GM23338 (cell line): ENCODE results near the gene METTL13. TPM values are rescaled to one million over a fixed set of nuclear protein-coding genes. Genes with fewer than 3 reads are reported as not detected.

Source experiments
- ATAC-seq: fragments of 200-7000 bp; cut with Tn5 transposase; 3 replicates; pipeline ENCODE4 v1.9.1; 2020
- DNase-seq: peaks from one replicate; pipeline ENCODE4 v3.0.0-alpha.2; 2015; ENCODE audit warnings: low spot score
- H2AFZ ChIP-seq: fragments of 200-600 bp; sonication (generic); 2 replicates; pipeline ENCODE4 v1.8.0; 2016; ENCODE audit warnings: antibody characterized with exemption, mild to moderate bottlenecking, moderate library complexity
- H3F3A ChIP-seq: fragments of 200-600 bp; sonication (generic); replicated peaks from 2 replicates; pipeline ENCODE4 v1.8.0; 2017; ENCODE audit warnings: antibody characterized with exemption, mixed run types, low read depth
- H3K27ac ChIP-seq: fragments of 200-600 bp; sonication (generic); 2 replicates; pipeline ENCODE4 v1.6.1; 2016; ENCODE audit warnings: low read depth
- H3K27me3 ChIP-seq: fragments of 200-600 bp; sonication (generic); 2 replicates; pipeline ENCODE4 v1.8.0; 2016; ENCODE audit warnings: mild to moderate bottlenecking, mixed run types, moderate library complexity; ENCODE audit not compliant: insufficient read depth
- H3K36me3 ChIP-seq: fragments of 200-600 bp; sonication (generic); 2 replicates; pipeline ENCODE4 v1.8.0; 2016; ENCODE audit warnings: mild to moderate bottlenecking; ENCODE audit not compliant: insufficient read depth
- H3K4me1 ChIP-seq: fragments of 200-600 bp; sonication (generic); 2 replicates; pipeline ENCODE4 v1.8.0; 2016; ENCODE audit warnings: mild to moderate bottlenecking, moderate library complexity; ENCODE audit not compliant: insufficient read depth
- H3K4me2 ChIP-seq: fragments of 200-600 bp; sonication (generic); 2 replicates; pipeline ENCODE4 v1.7.1; 2017; ENCODE audit warnings: mixed run types
- H3K4me3 ChIP-seq: fragments of 200-600 bp; sonication (generic); 2 replicates; pipeline ENCODE4 v1.6.1; 2016; ENCODE audit warnings: mixed run types
- H3K79me2 ChIP-seq: fragments of 200-600 bp; sonication (generic); replicated peaks from 2 replicates; pipeline ENCODE4 v1.8.0; 2017; ENCODE audit warnings: mild to moderate bottlenecking; ENCODE audit not compliant: insufficient read depth
- H3K9me2 ChIP-seq: fragments of 200-600 bp; sonication (generic); 2 replicates; pipeline ENCODE4 v1.8.0; 2017; ENCODE audit not compliant: insufficient read depth
- H4K20me1 ChIP-seq: fragments of 200-600 bp; sonication (generic); replicated peaks from 2 replicates; pipeline ENCODE4 v1.8.0; 2017; ENCODE audit warnings: mild to moderate bottlenecking; ENCODE audit not compliant: insufficient read depth
- H3K27ac Mint-ChIP-seq: 2 replicates; pipeline ENCODE4 v1.8.0; 2020; ENCODE audit warnings: inconsistent platforms, mild to moderate bottlenecking, moderate library complexity, mixed read lengths
- H3K27me3 Mint-ChIP-seq: 3 replicates; pipeline ENCODE4 v1.8.0; 2022; ENCODE audit warnings: low read depth, mild to moderate bottlenecking, moderate library complexity, mixed read lengths, inconsistent platforms; ENCODE audit not compliant: insufficient read depth, poor library complexity
- H3K36me3 Mint-ChIP-seq: 3 replicates; pipeline ENCODE4 v1.8.0; 2021; ENCODE audit warnings: low read depth, mild to moderate bottlenecking, inconsistent platforms, moderate library complexity, mixed read lengths
- H3K4me1 Mint-ChIP-seq: 3 replicates; pipeline ENCODE4 v1.8.0; 2020; ENCODE audit warnings: mild to moderate bottlenecking, inconsistent platforms, mixed read lengths
- H3K4me3 Mint-ChIP-seq: 3 replicates; pipeline ENCODE4 v1.8.0; 2021; ENCODE audit warnings: moderate library complexity, mild to moderate bottlenecking, inconsistent platforms, mixed read lengths
- H3K9me3 Mint-ChIP-seq: 3 replicates; pipeline ENCODE4 v1.8.0; 2020; ENCODE audit warnings: moderate library complexity, mild to moderate bottlenecking, inconsistent platforms, mixed read lengths
- CREB1 ChIP-seq: fragments of 250-450 bp; sonication (Bioruptor Pico); IDR thresholded peaks from 2 replicates; pipeline ENCODE4 v1.5.0; 2020; ENCODE audit warnings: low read depth, mild to moderate bottlenecking, moderate library complexity
- CTCF ChIP-seq, 2 experiments: fragments of 200-600 bp in 1 of 2; sonication (generic) in 1 of 2; conservative IDR thresholded peaks; 2 replicates each; pipeline versions ENCODE4 v1.5.1 to v1.6.1; 2016 to 2017; ENCODE audit warnings: antibody characterized with exemption in 2 of 2, low read depth in 2 of 2, mild to moderate bottlenecking in 2 of 2, moderate library complexity in 1 of 2
- ETS1 ChIP-seq: IDR thresholded peaks from 2 replicates; pipeline ENCODE4 v1.6.1; 2016; ENCODE audit warnings: antibody characterized with exemption
- EZH2phosphoT487 ChIP-seq: fragments of 200-600 bp; sonication (generic); IDR thresholded peaks from one replicate; pipeline ENCODE4 v1.8.1; 2018; ENCODE audit warnings: antibody characterized with exemption; ENCODE audit not compliant: unreplicated experiment
- JUNB ChIP-seq: IDR thresholded peaks from one replicate; pipeline ENCODE4 v1.6.1; 2016; ENCODE audit warnings: antibody characterized with exemption; ENCODE audit not compliant: unreplicated experiment
- POLR2AphosphoS5 ChIP-seq: IDR thresholded peaks from 2 replicates; pipeline ENCODE4 v1.6.1; 2016; ENCODE audit warnings: antibody characterized with exemption, low read depth
- REST ChIP-seq: IDR thresholded peaks from one replicate; pipeline ENCODE4 v1.6.1; 2018; ENCODE audit warnings: antibody characterized with exemption; ENCODE audit not compliant: unreplicated experiment
- ZNF331 ChIP-seq: fragments of 250-450 bp; sonication (Bioruptor Pico); IDR thresholded peaks from 2 replicates; pipeline ENCODE4 v1.5.0; 2020; ENCODE audit warnings: low read depth, mild to moderate bottlenecking, moderate library complexity
- ZNF462 ChIP-seq: fragments of 250-450 bp; sonication (Bioruptor Pico); IDR thresholded peaks from 2 replicates; pipeline ENCODE4 v1.5.0; 2020; ENCODE audit warnings: mild to moderate bottlenecking, moderate library complexity
- polyA plus RNA-seq: library from polyadenylated mRNA; unstranded; fragments of >200 nt; fragmentation: Nextera tagmentation; extraction: Ambion mirVana; gene quantifications from 2 replicates; pipeline ENCODE4 v1.2.1, GENCODE V29; 2016
- total RNA-seq: library from RNA; depleted of rRNA; stranded (reverse); fragments of >200 nt; shearing (Covaris generic); gene quantifications from 2 replicates; pipeline ENCODE4 v1.2.3, GENCODE V29; 2014

METTL13 gene
- total and polyA plus RNA-seq, 2 experiments from 2014 or later: 21.0 to 45.4 TPM

- no peak for TF ChIP-seq ZNF462
- TF ChIP-seq ETS1: no peak
Measured at GRCh38 chr1:171798765-171799164, 17.3 kb downstream of the METTL13 start (continued).

- DNase-seq: no peak
- no peaks in the 10 kb centered on the region for H3K27me3 ChIP-seq
- no peak overlapping the region for H2AFZ ChIP-seq
- no peaks in the 10 kb centered on the region for H3K9me3 Mint-ChIP-seq
- no peak overlapping the region for H3K4me3 Mint-ChIP-seq
- no peaks in the 10 kb centered on the region; the same call in 1 of the 2 replicates for H3F3A ChIP-seq
- peaks cover 18% of the 10 kb centered on the region for H3K4me1 ChIP-seq
- H3K36me3 ChIP-seq: peaks cover 18% of the 10 kb centered on the region
- H3K4me3 ChIP-seq: no peak overlapping the region
- H4K20me1 ChIP-seq: 0 out of 2 replicates have a peak, but pooled peaks cover 3% of the 10 kb centered on the region
- H3K27ac Mint-ChIP-seq: no peak overlapping the region; the same call in 1 of the 2 replicates
- ATAC-seq: no peak
- peaks cover 34% of the 10 kb centered on the region for H3K36me3 Mint-ChIP-seq
- H3K4me2 ChIP-seq: no peak overlapping the region
- peak overlapping the region; percentile 69; the same call in 1 of the 2 replicates for H3K27ac ChIP-seq
- H3K4me1 Mint-ChIP-seq: peaks cover 35% of the 10 kb centered on the region
- no peaks in the 10 kb centered on the region for H3K9me2 ChIP-seq
- H3K79me2 ChIP-seq: no peaks in the 10 kb centered on the region
- H3K27me3 Mint-ChIP-seq: peaks cover 10% of the 10 kb centered on the region
- no peak for TF ChIP-seq POLR2AphosphoS5
- no peak for TF ChIP-seq CTCF (conservative IDR thresholded peaks at IDR 0.05; ENCODE audit: low read depth in 2 of 2)
- TF ChIP-seq CREB1: no peak
- TF ChIP-seq JUNB: no peak
- TF ChIP-seq EZH2phosphoT487: no peak
- no peak for TF ChIP-seq REST
- TF ChIP-seq ZNF331 (CRISPR knock-in tag): no peak
Measured at GRCh38 chr1:171799166-171799565, 17.7 kb downstream of the METTL13 start.
